ENCODE data around the gene TSEN2.
"Not testable (repeated sequence)": the region's sequence is repeated elsewhere in the genome, so short reads cannot be mapped to it uniquely, and the experiment has no call there.

TSEN2 gene

DNA sequence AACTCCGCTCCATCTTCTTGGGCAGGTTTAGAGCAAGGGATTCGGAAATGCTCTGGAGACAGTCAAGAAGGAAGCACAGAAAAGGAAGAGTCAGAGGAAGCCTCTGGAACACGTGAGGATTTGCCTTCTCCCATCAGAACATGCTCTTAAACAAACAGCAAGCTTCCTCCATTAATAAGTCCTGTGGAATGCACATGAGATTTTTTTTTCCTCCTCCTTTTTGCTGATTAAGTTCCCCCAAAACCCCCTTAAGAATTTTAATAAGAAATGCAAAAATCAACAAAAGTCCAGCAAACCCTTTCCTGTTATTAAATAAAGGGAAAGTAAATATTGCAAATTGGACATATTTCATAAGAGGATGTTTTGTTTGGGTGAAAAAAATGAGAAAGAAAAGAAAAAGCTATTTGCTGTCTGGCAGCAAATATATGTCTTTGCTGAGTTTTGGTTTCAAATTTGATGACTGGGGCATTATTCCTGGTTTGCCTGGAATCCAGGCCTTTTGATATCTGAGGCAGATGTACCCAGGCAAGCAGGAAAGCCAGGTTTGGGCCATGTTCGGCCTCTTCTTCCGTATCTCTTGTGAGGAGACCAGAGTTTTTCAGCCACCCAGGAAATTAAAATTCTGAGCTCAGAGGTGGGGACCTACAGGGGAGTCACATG is 7.9 kb upstream of the TSEN2 start:
- peaks cover 0 to 15% (median 7%) of the 10 kb centered on the region in 4 donors for H3K4me1 ChIP-seq

DNA sequence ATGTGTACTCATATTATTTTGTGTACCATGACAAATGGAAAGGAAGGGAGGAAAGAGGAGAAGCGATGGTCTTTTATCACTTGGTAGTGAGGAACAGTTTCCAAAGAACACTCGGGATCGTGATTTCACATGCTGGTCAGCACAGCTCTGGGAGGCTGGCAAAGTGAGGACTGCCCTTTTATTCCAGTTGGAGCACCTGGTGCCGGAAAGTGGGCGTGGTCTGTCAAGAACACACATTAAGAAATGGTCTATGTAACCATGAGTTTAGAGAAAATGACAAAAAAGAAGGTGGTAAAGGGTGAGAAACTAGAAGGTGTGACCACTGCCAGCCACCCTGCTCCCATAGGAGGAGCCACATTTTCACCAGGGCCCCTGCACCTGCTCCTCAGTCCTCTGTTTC is 7.0 kb upstream of the TSEN2 start:
- peaks cover 0 to 15% (median 7%) of the 10 kb centered on the region in 4 donors for H3K4me1 ChIP-seq
- no peak overlapping the region for H3K27ac ChIP-seq
- H3K27me3 ChIP-seq, result no peaks in the 10 kb centered on the region
- no peak overlapping the region for H3K4me3 ChIP-seq
- TF ChIP-seq, protein P1, sequence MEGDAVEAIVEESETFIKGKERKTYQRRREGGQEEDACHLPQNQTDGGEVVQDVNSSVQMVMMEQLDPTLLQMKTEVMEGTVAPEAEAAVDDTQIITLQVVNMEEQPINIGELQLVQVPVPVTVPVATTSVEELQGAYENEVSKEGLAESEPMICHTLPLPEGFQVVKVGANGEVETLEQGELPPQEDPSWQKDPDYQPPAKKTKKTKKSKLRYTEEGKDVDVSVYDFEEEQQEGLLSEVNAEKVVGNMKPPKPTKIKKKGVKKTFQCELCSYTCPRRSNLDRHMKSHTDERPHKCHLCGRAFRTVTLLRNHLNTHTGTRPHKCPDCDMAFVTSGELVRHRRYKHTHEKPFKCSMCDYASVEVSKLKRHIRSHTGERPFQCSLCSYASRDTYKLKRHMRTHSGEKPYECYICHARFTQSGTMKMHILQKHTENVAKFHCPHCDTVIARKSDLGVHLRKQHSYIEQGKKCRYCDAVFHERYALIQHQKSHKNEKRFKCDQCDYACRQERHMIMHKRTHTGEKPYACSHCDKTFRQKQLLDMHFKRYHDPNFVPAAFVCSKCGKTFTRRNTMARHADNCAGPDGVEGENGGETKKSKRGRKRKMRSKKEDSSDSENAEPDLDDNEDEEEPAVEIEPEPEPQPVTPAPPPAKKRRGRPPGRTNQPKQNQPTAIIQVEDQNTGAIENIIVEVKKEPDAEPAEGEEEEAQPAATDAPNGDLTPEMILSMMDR (IDR thresholded peaks at IDR 0.05), result no peak
- H3K36me3 ChIP-seq, result no peaks in the 10 kb centered on the region
- H3K9me3 ChIP-seq, result no peaks in the 10 kb centered on the region
- DNase-seq, result no peak
- intact Hi-C loops (cut with DNase I; ENCODE audit: low total_unique reads), result no loop called here

More for the DNA sequence above, 7.9 kb upstream of the TSEN2 start:
- Histone ChIP-seq H3K36me3 (no peaks in the 10 kb centered on the region), H3K27ac (peak overlapping the region in 1 of 2 donors; percentile 42), H3K27me3 (no peaks in the 10 kb centered on the region), H3K9me3 (no peaks in the 10 kb centered on the region), H3K4me3 (no peak overlapping the region)
- TF ChIP-seq, protein P1 (IDR thresholded peaks at IDR 0.05), result no peak
- intact Hi-C loops (cut with DNase I; ENCODE audit: low total_unique reads), result no loop called here
- DNase-seq, result no peak

DNA sequence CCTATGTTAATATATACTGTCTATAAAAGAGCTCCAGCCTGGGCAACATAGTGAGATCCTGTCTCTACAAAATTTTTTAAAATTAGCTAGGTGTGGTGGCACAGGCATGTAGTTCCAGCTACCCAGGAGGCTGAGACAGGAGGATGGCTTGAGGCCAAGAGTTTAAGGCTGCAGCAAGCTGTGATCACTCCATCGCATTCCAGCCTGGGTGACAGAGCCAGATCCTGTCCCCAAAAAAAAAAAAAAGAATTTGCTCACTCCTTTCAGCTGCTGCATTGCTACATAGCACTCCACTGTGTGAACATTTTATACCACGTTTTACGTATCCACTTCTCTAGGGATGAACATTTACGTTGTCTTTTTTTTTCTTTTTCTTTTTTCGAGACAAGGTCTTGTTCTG is 6.0 kb upstream of the TSEN2 start:
- no peak overlapping the region for H3K27ac ChIP-seq
- intact Hi-C loops (cut with DNase I; ENCODE audit: low total_unique reads), result no loop called here
- H3K4me1 ChIP-seq, result peaks cover 0 to 18% (median 8%) of the 10 kb centered on the region in 4 donors

DNA sequence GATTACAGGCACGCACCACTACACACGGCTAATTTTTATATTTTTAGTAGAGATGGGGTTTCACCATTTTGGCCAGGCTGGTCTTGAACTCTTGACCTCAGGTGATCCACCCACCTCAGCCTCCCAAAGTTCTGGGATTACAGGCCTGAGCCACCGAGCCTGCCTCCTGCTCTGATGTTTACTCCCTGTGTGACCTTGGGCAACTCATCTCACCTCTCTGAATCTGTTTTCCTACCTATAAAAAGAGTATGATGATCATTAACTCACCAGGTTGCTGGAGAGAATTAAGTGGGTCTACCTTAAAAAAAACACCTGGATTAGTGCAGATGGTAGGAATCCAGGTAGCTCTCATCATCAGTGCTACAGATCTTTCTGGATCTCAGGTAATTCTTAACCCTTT is 5.1 kb upstream of the TSEN2 start:
- H3K4me3 ChIP-seq; DNase-seq; H3K27ac ChIP-seq; H3K36me3 ChIP-seq; intact Hi-C loops (cut with DNase I; ENCODE audit: low total_unique reads); H3K9me3 ChIP-seq; H3K27me3 ChIP-seq: not testable (repeated sequence)
- H3K4me1 ChIP-seq, result peaks cover 0 to 25% (median 14%) of the 10 kb centered on the region in 4 donors

More for the DNA sequence above, 6.0 kb upstream of the TSEN2 start:
- Histone ChIP-seq H3K36me3 (no peaks in the 10 kb centered on the region), H3K9me3 (no peaks in the 10 kb centered on the region), H3K4me3 (no peak overlapping the region), H3K27me3 (no peaks in the 10 kb centered on the region)
- DNase-seq, result no peak
- TF ChIP-seq, protein P1 (IDR thresholded peaks at IDR 0.05), result no peak

DNA sequence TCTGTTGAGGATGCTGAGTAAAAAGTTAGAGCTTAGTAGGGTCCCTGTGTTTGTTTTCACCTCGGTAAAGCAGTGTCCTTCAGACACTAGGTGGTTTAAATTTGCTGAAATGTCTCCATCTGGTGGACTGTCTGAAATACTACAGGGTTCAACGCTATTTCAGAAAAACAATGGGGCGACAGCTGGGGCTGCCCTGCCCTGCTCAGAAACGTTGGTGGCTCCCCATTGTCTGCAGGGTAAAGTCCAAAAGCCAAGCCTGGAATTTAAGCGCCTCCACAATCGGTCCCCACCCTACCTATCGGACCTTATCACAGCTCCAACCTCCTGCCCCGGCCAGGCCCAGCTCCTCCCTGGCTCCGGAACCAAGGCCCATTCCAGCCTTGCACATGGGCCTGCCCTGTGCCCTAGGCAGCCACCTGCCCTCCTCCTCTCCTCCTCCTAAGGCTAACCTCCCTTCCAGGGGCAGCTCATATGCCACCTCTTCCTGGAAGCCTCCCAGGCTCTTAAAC is 4.3 kb upstream of the TSEN2 start:
- no peaks in the 10 kb centered on the region for H3K36me3 ChIP-seq
- H3K9me3 ChIP-seq, result no peaks in the 10 kb centered on the region
- H3K27ac ChIP-seq, result no peak overlapping the region
- no peaks in the 10 kb centered on the region for H3K27me3 ChIP-seq
- no peak for DNase-seq
- peaks cover 0 to 30% (median 16%) of the 10 kb centered on the region in 4 donors for H3K4me1 ChIP-seq
- TF ChIP-seq, protein P1 (IDR thresholded peaks at IDR 0.05), result peak; percentile 72 to 84
- H3K4me3 ChIP-seq, result no peak overlapping the region
- intact Hi-C loops (cut with DNase I; ENCODE audit: low total_unique reads), result loop anchor here (2.0 kb wide), 1 partner anchor 345 kb away; no protein-coding TSS in a partner anchor

DNA sequence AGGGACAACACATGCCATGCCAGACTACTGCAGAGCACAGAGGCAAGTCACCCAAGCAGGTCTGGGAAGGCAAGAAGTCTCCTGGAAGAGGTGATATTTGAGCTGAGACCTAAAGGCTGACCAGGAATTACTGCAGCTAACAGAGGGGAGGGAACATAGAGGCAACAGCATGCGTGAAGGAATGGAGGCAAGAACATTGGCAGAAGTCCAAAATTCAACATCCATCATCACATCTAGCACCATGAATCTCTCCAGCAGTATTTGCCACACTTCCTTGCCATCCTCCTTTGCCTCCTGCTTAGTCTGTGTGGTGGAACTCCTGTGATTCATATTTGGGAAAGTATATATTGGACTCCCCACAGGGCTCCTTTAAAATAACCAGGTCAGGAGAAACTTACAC is 870 bp upstream of the TSEN2 start:
- DNase-seq, result no peak
- TF ChIP-seq, protein P1 (IDR thresholded peaks at IDR 0.05), result no peak
- H3K4me1 ChIP-seq, result peaks cover 0 to 35% (median 17%) of the 10 kb centered on the region in 4 donors
- H3K4me3 ChIP-seq, result peak overlapping the region in 1 of 2 donors; percentile 93
- no peaks in the 10 kb centered on the region for H3K27me3 ChIP-seq
- no peaks in the 10 kb centered on the region for H3K36me3 ChIP-seq
- intact Hi-C loops (cut with DNase I; ENCODE audit: low total_unique reads), result no loop called here
- H3K27ac ChIP-seq, result peak overlapping the region; percentile 77
- no peaks in the 10 kb centered on the region for H3K9me3 ChIP-seq

Data from tibial artery (tissue), 4 donors.